ENCODE measurements around the gene NDUFAF7.

GRCh38 chr2:37228788-37229187 is 2.7 kb upstream of the NDUFAF7 start:
- TF ChIP-seq CTCF (optimal IDR thresholded peaks at IDR 0.05 in 1 of 3, IDR thresholded peaks at IDR 0.05 in 1 of 3, conservative IDR thresholded peaks at IDR 0.05 in 1 of 3; ENCODE audit: extremely low read depth in 1 of 3, insufficient read depth in 2 of 3, low read length in 3 of 3) (no peak), EZH2 (IDR thresholded peaks at IDR 0.05; ENCODE audit: low read length) (no peak)
